ENCODE measurements around the gene REV3L.

- TF ChIP-seq, protein P1, sequence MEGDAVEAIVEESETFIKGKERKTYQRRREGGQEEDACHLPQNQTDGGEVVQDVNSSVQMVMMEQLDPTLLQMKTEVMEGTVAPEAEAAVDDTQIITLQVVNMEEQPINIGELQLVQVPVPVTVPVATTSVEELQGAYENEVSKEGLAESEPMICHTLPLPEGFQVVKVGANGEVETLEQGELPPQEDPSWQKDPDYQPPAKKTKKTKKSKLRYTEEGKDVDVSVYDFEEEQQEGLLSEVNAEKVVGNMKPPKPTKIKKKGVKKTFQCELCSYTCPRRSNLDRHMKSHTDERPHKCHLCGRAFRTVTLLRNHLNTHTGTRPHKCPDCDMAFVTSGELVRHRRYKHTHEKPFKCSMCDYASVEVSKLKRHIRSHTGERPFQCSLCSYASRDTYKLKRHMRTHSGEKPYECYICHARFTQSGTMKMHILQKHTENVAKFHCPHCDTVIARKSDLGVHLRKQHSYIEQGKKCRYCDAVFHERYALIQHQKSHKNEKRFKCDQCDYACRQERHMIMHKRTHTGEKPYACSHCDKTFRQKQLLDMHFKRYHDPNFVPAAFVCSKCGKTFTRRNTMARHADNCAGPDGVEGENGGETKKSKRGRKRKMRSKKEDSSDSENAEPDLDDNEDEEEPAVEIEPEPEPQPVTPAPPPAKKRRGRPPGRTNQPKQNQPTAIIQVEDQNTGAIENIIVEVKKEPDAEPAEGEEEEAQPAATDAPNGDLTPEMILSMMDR (IDR thresholded peaks at IDR 0.05; ENCODE audit: insufficient read depth, low read length): no peak
- TF ChIP-seq SPI1 (IDR thresholded peaks at IDR 0.05; ENCODE audit: borderline replicate concordance, low read depth) (no peak), POLR2AphosphoS5 (IDR thresholded peaks at IDR 0.05; ENCODE audit: low read depth) (no peak), REST (IDR thresholded peaks at IDR 0.05; ENCODE audit: insufficient replicate concordance, low read depth) (no peak), GABPA (IDR thresholded peaks at IDR 0.05; ENCODE audit: low read depth) (no peak)
Measured at GRCh38 chr6:111462770-111463391, 20.1 kb downstream of the REV3L start.

Data from HL-60 (cell line).